B cell (primary cell): Measurements from ENCODE around the gene SHC2. TPM values are rescaled to one million over a fixed set of nuclear protein-coding genes. Genes with fewer than 3 reads are reported as not detected.

Source experiments
- ATAC-seq: fragments of 200-7000 bp; cut with Tn5 transposase; one replicate; pipeline ENCODE4 v1.10.0; 2021; ENCODE audit warnings: low read depth, mild to moderate bottlenecking, moderate number of reproducible peaks, moderate library complexity
- CTCF ChIA-PET: fragments of 350-600 bp; sonication (Branson Sonifier 250); formaldehyde crosslinking; loops from one replicate; lab custom pipeline; 2021; ENCODE audit warnings: antibody characterized with exemption, inconsistent platforms; lab: Charles Lee
- POLR2A ChIA-PET: fragments of 350-600 bp; sonication (Branson Sonifier 250); formaldehyde crosslinking; loops from one replicate; lab custom pipeline; 2021; ENCODE audit warnings: antibody characterized with exemption; lab: Charles Lee
- DNase-seq: peaks from one replicate; pipeline ENCODE4 v3.0.0; 2013
- H2AFZ ChIP-seq: 2 replicates; pipeline ENCODE4 v1.6.1; 2012; ENCODE audit warnings: mild to moderate bottlenecking, low read depth, low read length; ENCODE audit not compliant: insufficient read depth, poor library complexity, severe bottlenecking
- H3K27ac ChIP-seq, 2 donors: 1 replicate in 1 of 2; 2 replicates in 1 of 2; pipeline ENCODE4 v1.5.1; 2012 to 2013; ENCODE audit warnings: low read length in 2 of 2, mild to moderate bottlenecking in 2 of 2, moderate library complexity in 1 of 2
- H3K27me3 ChIP-seq, 4 experiments: fragments of 200-600 bp in 1 of 4; sonication (generic) in 1 of 4; replicated peaks in 1 of 4; 1 replicate in 2 of 4; 2 replicates in 2 of 4; pipeline versions ENCODE4 v1.6.1 to v1.7.0; 2013 to 2016; ENCODE audit warnings: low read length in 3 of 4, mild to moderate bottlenecking in 2 of 4, mixed read lengths in 1 of 4, moderate library complexity in 1 of 4; ENCODE audit not compliant: insufficient read depth in 4 of 4, control insufficient read depth in 3 of 4; ENCODE audit errors: control extremely low read depth in 1 of 4
- H3K36me3 ChIP-seq, 2 experiments: replicated peaks in 1 of 2; 1 replicate in 1 of 2; 2 replicates in 1 of 2; pipeline versions ENCODE4 v1.6.1 to v1.7.1; 2013; ENCODE audit warnings: low read length in 1 of 2; ENCODE audit not compliant: insufficient read depth in 2 of 2, control insufficient read depth in 1 of 2; ENCODE audit errors: control extremely low read depth in 1 of 2, extremely low read depth in 1 of 2
- H3K4me1 ChIP-seq, 2 donors: fragments of 200-600 bp in 1 of 2; sonication (generic) in 1 of 2; 1 replicate in 1 of 2; 2 replicates in 1 of 2; pipeline versions ENCODE4 v1.5.1 to v1.6.1; 2013 to 2017; ENCODE audit warnings: low read length in 2 of 2; ENCODE audit not compliant: control insufficient read depth in 2 of 2, insufficient read depth in 2 of 2
- H3K4me2 ChIP-seq: replicated peaks from 2 replicates; pipeline ENCODE3; 2012; ENCODE audit warnings: mild to moderate bottlenecking, low read depth, low read length; ENCODE audit not compliant: poor library complexity, severe bottlenecking
- H3K4me3 ChIP-seq, 5 experiments: fragments of 200-600 bp in 1 of 5; sonication (generic) in 1 of 5; 1 replicate in 3 of 5; 2 replicates in 2 of 5; pipeline versions ENCODE4 v1.5.1 to v1.7.0; 2011 to 2016; ENCODE audit warnings: low read length in 4 of 5, mild to moderate bottlenecking in 4 of 5, low read depth in 2 of 5, control low read depth in 1 of 5, moderate library complexity in 1 of 5; ENCODE audit not compliant: insufficient read depth in 1 of 5; ENCODE audit errors: control extremely low read depth in 1 of 5, extremely low read depth in 1 of 5
- H3K79me2 ChIP-seq: fragments of 200-600 bp; sonication (generic); one replicate; pipeline ENCODE4 v1.6.0; 2016; ENCODE audit warnings: low read length; ENCODE audit not compliant: control insufficient read depth, insufficient read depth
- H3K9ac ChIP-seq: fragments of 200-600 bp; sonication (generic); 2 replicates; pipeline ENCODE4 v1.6.1; 2017; ENCODE audit warnings: mild to moderate bottlenecking, low read length, moderate library complexity
- H3K9me3 ChIP-seq, 3 donors: one replicate each; pipeline versions ENCODE4 v1.6.1 to v1.7.1; 2013; ENCODE audit warnings: low read length in 2 of 3; ENCODE audit not compliant: control insufficient read depth in 2 of 3, insufficient read depth in 1 of 3; ENCODE audit errors: control extremely low read depth in 1 of 3
- H4K20me1 ChIP-seq: 2 replicates; pipeline ENCODE4 v1.6.0; 2012; ENCODE audit warnings: mild to moderate bottlenecking, low read length; ENCODE audit not compliant: insufficient read depth, control insufficient read depth, poor library complexity, severe bottlenecking
- H3K27ac Mint-ChIP-seq: one replicate; pipeline ENCODE4 v1.8.0; 2021; ENCODE audit warnings: mixed read lengths
- H3K27me3 Mint-ChIP-seq: one replicate; pipeline ENCODE4 v1.8.0; 2021; ENCODE audit warnings: mixed read lengths
- H3K4me1 Mint-ChIP-seq: one replicate; pipeline ENCODE4 v1.8.0; 2021; ENCODE audit warnings: mixed read lengths
- H3K4me3 Mint-ChIP-seq: one replicate; pipeline ENCODE4 v1.8.0; 2021; ENCODE audit warnings: mixed read lengths
- H3K9me3 Mint-ChIP-seq: one replicate; pipeline ENCODE4 v1.8.0; 2022; ENCODE audit warnings: mixed read lengths; ENCODE audit not compliant: insufficient read depth
- EZH2 ChIP-seq: IDR thresholded peaks from 2 replicates; pipeline ENCODE4 v1.6.1; 2012; ENCODE audit warnings: borderline replicate concordance, low read depth, mild to moderate bottlenecking, moderate library complexity, low read length; ENCODE audit not compliant: insufficient read depth, poor library complexity, severe bottlenecking
- WGBS: methylation state at CpG from one replicate; pipeline ENCODE4 v1.1.5; 2013; ENCODE audit warnings: missing lambda C conversion rate; ENCODE audit not compliant: insufficient coverage; 5-methylcytosine and 5-hydroxymethylcytosine counted together
- intact Hi-C: fragments of 100-400 bp; cut with micrococcal nuclease; formaldehyde crosslinking; loops from one replicate; pipeline ENCODE4 v1.10.0; 2022
- polyA plus RNA-seq: library from polyadenylated mRNA; depleted of rRNA; stranded (reverse); fragments of >200 nt; gene quantifications from 2 replicates; pipeline ENCODE4 v1.2.3, GENCODE V29; 2012
- total RNA-seq, 2 donors: library from RNA; stranded (reverse); fragments of 120-200 nt in 1 of 2; gene quantifications; 1 replicate in 1 of 2; 2 replicates in 1 of 2; pipeline versions ENCODE4 v1.2.3 to v1.2.4, GENCODE V29; 2013 to 2022
- TF ChIP-seq, protein P1 (sequence below): fragments of 200-600 bp; IDR thresholded peaks from one replicate; pipeline ENCODE4 v1.8.0; 2022; ENCODE audit warnings: antibody characterized with exemption, mild to moderate bottlenecking

Gene SHC2
- total and polyA plus RNA-seq, 2 donors (not counting 1 experiment from before 2014, with no cell fraction given): 0.19 TPM; not detected in 1

DNA sequence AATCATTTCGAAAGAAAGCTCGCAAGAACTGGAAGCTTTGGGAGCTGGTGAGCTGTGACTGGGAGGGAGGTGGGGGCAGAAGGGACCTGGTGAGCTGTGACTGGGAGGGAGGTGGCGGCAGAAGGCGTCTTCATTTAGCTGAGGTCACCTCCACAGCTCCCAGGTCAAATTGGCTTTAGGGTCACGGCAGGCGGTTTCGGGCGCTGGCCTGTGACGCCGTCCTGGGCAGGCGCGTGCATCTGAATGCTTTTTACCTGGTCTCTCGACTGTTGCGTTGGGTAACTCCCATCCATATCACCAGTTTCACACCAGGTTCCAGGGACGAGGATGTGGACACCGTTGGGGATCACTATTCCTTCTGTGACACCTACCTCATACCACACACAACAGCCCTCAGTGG, 81.0 kb downstream of the SHC2 start:
- Histone ChIP-seq H3K9me3 (peaks cover 0 to 28% (median 6%) of the 10 kb centered on the region in 3 donors), H4K20me1 (no peaks in the 10 kb centered on the region), H3K27ac (no peak overlapping the region), H2AFZ (no peak overlapping the region), H3K79me2 (no peaks in the 10 kb centered on the region), H3K9ac (no peak overlapping the region), H3K4me1 (peaks cover 4 to 11% of the 10 kb centered on the region in 2 donors), H3K4me3 (no peak overlapping the region), H3K4me2 (no peak overlapping the region), H3K27me3 (peaks cover 0 to 13% (median 3%) of the 10 kb centered on the region in 4 experiments), H3K36me3 (no peaks in the 10 kb centered on the region)
- Mint-ChIP-seq H3K27ac (no peak overlapping the region), H3K4me3 (no peak overlapping the region), H3K27me3 (peaks cover 10% of the 10 kb centered on the region), H3K4me1 (peaks cover 6% of the 10 kb centered on the region), H3K9me3 (peaks cover 6% of the 10 kb centered on the region)
- CTCF ChIA-PET: no interaction called here
- POLR2A ChIA-PET: no interaction called here
- intact Hi-C loops: no loop called here
- no peak for DNase-seq
- ATAC-seq: no peak
- 89% methylated on average over 12 of the region's 16 CpGs for WGBS
- TF ChIP-seq EZH2: no peak
- TF ChIP-seq, protein P1, sequence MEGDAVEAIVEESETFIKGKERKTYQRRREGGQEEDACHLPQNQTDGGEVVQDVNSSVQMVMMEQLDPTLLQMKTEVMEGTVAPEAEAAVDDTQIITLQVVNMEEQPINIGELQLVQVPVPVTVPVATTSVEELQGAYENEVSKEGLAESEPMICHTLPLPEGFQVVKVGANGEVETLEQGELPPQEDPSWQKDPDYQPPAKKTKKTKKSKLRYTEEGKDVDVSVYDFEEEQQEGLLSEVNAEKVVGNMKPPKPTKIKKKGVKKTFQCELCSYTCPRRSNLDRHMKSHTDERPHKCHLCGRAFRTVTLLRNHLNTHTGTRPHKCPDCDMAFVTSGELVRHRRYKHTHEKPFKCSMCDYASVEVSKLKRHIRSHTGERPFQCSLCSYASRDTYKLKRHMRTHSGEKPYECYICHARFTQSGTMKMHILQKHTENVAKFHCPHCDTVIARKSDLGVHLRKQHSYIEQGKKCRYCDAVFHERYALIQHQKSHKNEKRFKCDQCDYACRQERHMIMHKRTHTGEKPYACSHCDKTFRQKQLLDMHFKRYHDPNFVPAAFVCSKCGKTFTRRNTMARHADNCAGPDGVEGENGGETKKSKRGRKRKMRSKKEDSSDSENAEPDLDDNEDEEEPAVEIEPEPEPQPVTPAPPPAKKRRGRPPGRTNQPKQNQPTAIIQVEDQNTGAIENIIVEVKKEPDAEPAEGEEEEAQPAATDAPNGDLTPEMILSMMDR: no peak

DNA sequence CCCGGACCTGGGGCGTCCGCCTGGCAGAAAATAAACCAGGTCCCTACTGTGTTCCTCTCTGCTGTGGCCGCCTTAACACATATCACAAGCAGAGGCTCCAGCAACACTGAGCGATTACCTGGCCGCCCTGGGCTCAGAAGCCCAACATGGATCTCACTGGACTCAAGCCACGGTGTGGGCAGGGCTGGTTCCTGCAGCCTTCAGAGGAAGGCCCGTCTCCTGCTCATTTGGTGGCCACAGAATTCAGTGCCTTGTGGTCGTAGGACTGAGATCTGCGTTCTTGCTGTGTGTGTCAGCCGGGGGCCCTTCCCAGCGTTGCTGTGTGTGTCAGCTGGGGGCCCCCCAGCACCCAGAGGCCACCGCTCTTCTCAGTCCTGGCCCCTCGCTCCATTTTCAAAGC, 82.1 kb downstream of the SHC2 start:
- Histone ChIP-seq H4K20me1 (no peaks in the 10 kb centered on the region), H3K4me1 (peaks cover 0 to 3% of the 10 kb centered on the region in 2 donors), H3K27ac (no peak overlapping the region), H3K9me3 (peaks cover 0 to 18% (median 6%) of the 10 kb centered on the region in 3 donors), H3K36me3 (no peaks in the 10 kb centered on the region), H3K4me2 (no peak overlapping the region), H3K4me3 (no peak overlapping the region), H3K9ac (no peak overlapping the region), H2AFZ (no peak overlapping the region), H3K27me3 (peaks cover 0 to 7% (median 0%) of the 10 kb centered on the region in 4 experiments), H3K79me2 (no peaks in the 10 kb centered on the region)
- TF ChIP-seq EZH2: no peak
- TF ChIP-seq, protein P1: no peak
- POLR2A ChIA-PET: no interaction called here
- Mint-ChIP-seq H3K4me1 (peaks cover 6% of the 10 kb centered on the region), H3K9me3 (peaks cover 6% of the 10 kb centered on the region), H3K27me3 (peaks cover 3% of the 10 kb centered on the region), H3K27ac (no peak overlapping the region), H3K4me3 (no peak overlapping the region)
- CTCF ChIA-PET: no interaction called here
- ATAC-seq (no peak), DNase-seq (no peak)
- intact Hi-C loops: no loop called here
- 93% methylated on average over 13 of the region's 14 CpGs for WGBS
